ENCODE data around the gene SPAG16. TPM values are rescaled to one million over a fixed set of nuclear protein-coding genes. Genes with fewer than 3 reads are reported as not detected.

The SPAG16 gene
- total and polyA plus RNA-seq, 2 of the 13 experiments (the other 11 are each of a cell fraction or from before 2014, with no cell fraction given), result 9.6 to 26.5 TPM

GRCh38 chr2:214174563-214174962 is 890.3 kb downstream of the SPAG16 start:
- no peaks in the 10 kb centered on the region; a peak in 1 of 5 replicates for H3K27me3 ChIP-seq (ENCODE audit: control insufficient read depth in 1 of 2, insufficient read depth in 2 of 2, low read length in 2 of 2)
- no peaks in the 10 kb centered on the region for H3K4me1 ChIP-seq (ENCODE audit: insufficient read depth, low read length)
- H4K20me1 ChIP-seq (ENCODE audit: insufficient read depth, low read length), result no peaks in the 10 kb centered on the region
- CTCF ChIA-PET (ENCODE audit: low intra/inter-chr PET ratio, low total read pairs), result no interaction called here
- no peak overlapping the region for H2AFZ ChIP-seq (ENCODE audit: low read length)
- no TSS peak for BruUV-seq (replicated peaks)
- TF ChIP-seq, protein P1, sequence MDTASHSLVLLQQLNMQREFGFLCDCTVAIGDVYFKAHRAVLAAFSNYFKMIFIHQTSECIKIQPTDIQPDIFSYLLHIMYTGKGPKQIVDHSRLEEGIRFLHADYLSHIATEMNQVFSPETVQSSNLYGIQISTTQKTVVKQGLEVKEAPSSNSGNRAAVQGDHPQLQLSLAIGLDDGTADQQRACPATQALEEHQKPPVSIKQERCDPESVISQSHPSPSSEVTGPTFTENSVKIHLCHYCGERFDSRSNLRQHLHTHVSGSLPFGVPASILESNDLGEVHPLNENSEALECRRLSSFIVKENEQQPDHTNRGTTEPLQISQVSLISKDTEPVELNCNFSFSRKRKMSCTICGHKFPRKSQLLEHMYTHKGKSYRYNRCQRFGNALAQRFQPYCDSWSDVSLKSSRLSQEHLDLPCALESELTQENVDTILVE (CRISPR knock-in tag; IDR thresholded peaks at IDR 0.05), result no peak
- TF ChIP-seq SALL1 (CRISPR knock-in tag; IDR thresholded peaks at IDR 0.05), result no peak
- no peak for TF ChIP-seq ZFP36L1 (CRISPR knock-in tag; IDR thresholded peaks at IDR 0.05)
- no peak for TF ChIP-seq MLXIP (CRISPR knock-in tag; IDR thresholded peaks at IDR 0.05; ENCODE audit: borderline replicate concordance)
- no peak for TF ChIP-seq SMYD3 (CRISPR knock-in tag; IDR thresholded peaks at IDR 0.05)
- TF ChIP-seq, protein P2, sequence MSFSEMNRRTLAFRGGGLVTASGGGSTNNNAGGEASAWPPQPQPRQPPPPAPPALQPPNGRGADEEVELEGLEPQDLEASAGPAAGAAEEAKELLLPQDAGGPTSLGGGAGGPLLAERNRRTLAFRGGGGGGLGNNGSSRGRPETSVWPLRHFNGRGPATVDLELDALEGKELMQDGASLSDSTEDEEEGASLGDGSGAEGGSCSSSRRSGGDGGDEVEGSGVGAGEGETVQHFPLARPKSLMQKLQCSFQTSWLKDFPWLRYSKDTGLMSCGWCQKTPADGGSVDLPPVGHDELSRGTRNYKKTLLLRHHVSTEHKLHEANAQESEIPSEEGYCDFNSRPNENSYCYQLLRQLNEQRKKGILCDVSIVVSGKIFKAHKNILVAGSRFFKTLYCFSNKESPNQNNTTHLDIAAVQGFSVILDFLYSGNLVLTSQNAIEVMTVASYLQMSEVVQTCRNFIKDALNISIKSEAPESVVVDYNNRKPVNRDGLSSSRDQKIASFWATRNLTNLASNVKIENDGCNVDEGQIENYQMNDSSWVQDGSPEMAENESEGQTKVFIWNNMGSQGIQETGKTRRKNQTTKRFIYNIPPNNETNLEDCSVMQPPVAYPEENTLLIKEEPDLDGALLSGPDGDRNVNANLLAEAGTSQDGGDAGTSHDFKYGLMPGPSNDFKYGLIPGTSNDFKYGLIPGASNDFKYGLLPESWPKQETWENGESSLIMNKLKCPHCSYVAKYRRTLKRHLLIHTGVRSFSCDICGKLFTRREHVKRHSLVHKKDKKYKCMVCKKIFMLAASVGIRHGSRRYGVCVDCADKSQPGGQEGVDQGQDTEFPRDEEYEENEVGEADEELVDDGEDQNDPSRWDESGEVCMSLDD (CRISPR knock-in tag; IDR thresholded peaks at IDR 0.05; ENCODE audit: borderline replicate concordance), result no peak
- no peak for TF ChIP-seq MBD4 (IDR thresholded peaks at IDR 0.05; ENCODE audit: borderline replicate concordance, low read length)
- no peak for TF ChIP-seq ZNF563 (CRISPR knock-in tag; IDR thresholded peaks at IDR 0.05)
- no peak for TF ChIP-seq RBM39 (IDR thresholded peaks at IDR 0.05; ENCODE audit: low read depth, low read length, poor library complexity, severe bottlenecking)
- no peak overlapping the region for H3K4me3 ChIP-seq (replicated peaks in 1 of 3; ENCODE audit: insufficient read depth in 1 of 3, low read depth in 2 of 3, low read length in 3 of 3)
- ATAC-seq (no peak), DNase-seq (ENCODE audit: low spot score) (no peak), FAIRE-seq (no peak)
- no peaks in the 10 kb centered on the region for H3K79me2 ChIP-seq (ENCODE audit: insufficient read depth, low read length)
- H3K9ac ChIP-seq (ENCODE audit: insufficient read depth, low read depth, low read length), result no peak overlapping the region
- intact Hi-C loops (cut with micrococcal nuclease; ENCODE audit: unreplicated experiment) (no loop called here), in situ Hi-C loops (cut with HindIII; ENCODE audit: extremely low pct_ligation_motif_present, low pct_unique_long_range_greater_than_20kb) (no loop called here)
- no peaks in the 10 kb centered on the region for H3K36me3 ChIP-seq (replicated peaks in 1 of 2; ENCODE audit: control insufficient read depth in 1 of 2, insufficient read depth in 2 of 2, low read length in 2 of 2)
- 0% methylated on average over 1 of the region's 1 CpG for WGBS (ENCODE audit: low lambda C conversion rate)
- H3K9me3 ChIP-seq (ENCODE audit: low read length), result no peaks in the 10 kb centered on the region
- POLR2A ChIA-PET, result no interaction called here
- no peak overlapping the region for H3K4me2 ChIP-seq (ENCODE audit: low read depth, low read length)
- no peak overlapping the region for H3K27ac ChIP-seq (ENCODE audit: extremely low read length, insufficient read depth, low read length)
